GM21737 (cell line): ENCODE results near the gene GOLGA5.

Experiments
- ATAC-seq: cut with Tn5 transposase; IDR thresholded peaks from one replicate; pipeline ENCODE4 v1.9.1; 2021; ENCODE audit warnings: mild to moderate bottlenecking, moderate library complexity; ENCODE audit not compliant: unreplicated experiment

Gene GOLGA5

GRCh38 chr14:92874962-92875661, 81.0 kb downstream of the GOLGA5 start:
- no peak for ATAC-seq

GRCh38 chr14:92877757-92878431, 83.8 kb downstream of the GOLGA5 start:
- ATAC-seq, result no peak

GRCh38 chr14:92880351-92880750, 86.2 kb downstream of the GOLGA5 start:
- ATAC-seq, result no peak

GRCh38 chr14:92880851-92881250, 86.7 kb downstream of the GOLGA5 start:
- no peak for ATAC-seq

- no peak for ATAC-seq
Measured at GRCh38 chr14:92883066-92883465, 89.0 kb downstream of the GOLGA5 start.

GRCh38 chr14:92884410-92884809, 90.3 kb downstream of the GOLGA5 start:
- ATAC-seq, result no peak

- no peak for ATAC-seq
Measured at GRCh38 chr14:92885279-92886061, 91.4 kb downstream of the GOLGA5 start.

GRCh38 chr14:92886337-92886736, 92.2 kb downstream of the GOLGA5 start:
- no peak for ATAC-seq

- no peak for ATAC-seq
Measured at GRCh38 chr14:92887157-92887556, 93.1 kb downstream of the GOLGA5 start.

GRCh38 chr14:92888896-92889295, 94.8 kb downstream of the GOLGA5 start:
- no peak for ATAC-seq
